Effector CD4-positive, alpha-beta T cell (primary cell): ENCODE data around the gene EVI2B.
"Not testable (repeated sequence)": the region's sequence is repeated elsewhere in the genome, so short reads cannot be mapped to it uniquely, and the experiment has no call there.

ENCODE experiments used
- DNase-seq: peaks from one replicate; pipeline ENCODE4 v3.0.0-alpha.2; 2020
- total RNA-seq: gene quantifications from one replicate; lab custom pipeline; 2026; lab: John Stamatoyannopoulos, UW

Gene EVI2B
- total RNA-seq, result 53.3 reads per million, percentile 70 among the genes with 10 or more reads in this experiment

- peak; percentile 26 for DNase-seq
Measured at GRCh38 chr17:31313982-31314781, at the start of gene EVI2B. EVI2B (minus strand) TSS chr17:31314054; CDS start chr17:31305609, 8,445 bp downstream.

- DNase-seq, result no peak
Measured at GRCh38 chr17:31357839-31358394, 44.1 kb upstream of the EVI2B start.

GRCh38 chr17:31357091-31357490 lies 43.2 kb upstream of the EVI2B start:
- DNase-seq, result no peak

GRCh38 chr17:31355935-31356334 lies 42.1 kb upstream of the EVI2B start:
- no peak for DNase-seq

- DNase-seq, result no peak
Measured at GRCh38 chr17:31349454-31349853, 35.6 kb upstream of the EVI2B start.

- DNase-seq, result not testable (repeated sequence)
Measured at GRCh38 chr17:31345191-31345747, 31.4 kb upstream of the EVI2B start.

- DNase-seq, result no peak
Measured at GRCh38 chr17:31339906-31340661, 26.2 kb upstream of the EVI2B start.

- DNase-seq, result no peak
Measured at GRCh38 chr17:31329221-31329620, 15.4 kb upstream of the EVI2B start.

- DNase-seq, result no peak
Measured at GRCh38 chr17:31328160-31328535, 14.3 kb upstream of the EVI2B start.

GRCh38 chr17:31327534-31328159 lies 13.8 kb upstream of the EVI2B start:
- DNase-seq, result no peak

- no peak for DNase-seq
Measured at GRCh38 chr17:31323551-31323950, 9.7 kb upstream of the EVI2B start.

- DNase-seq, result no peak
Measured at GRCh38 chr17:31321966-31322365, 8.1 kb upstream of the EVI2B start.

GRCh38 chr17:31321481-31321880 lies 7.6 kb upstream of the EVI2B start, which contains the start of gene EVI2A:
EVI2A (minus strand) TSS chr17:31321622; CDS start chr17:31319013, 2,609 bp downstream.
- peak; percentile 73 for DNase-seq

GRCh38 chr17:31320791-31321190 lies 6.9 kb upstream of the EVI2B start:
- no peak for DNase-seq

GRCh38 chr17:31320241-31320640 lies 6.4 kb upstream of the EVI2B start:
- DNase-seq, result no peak

GRCh38 chr17:31318851-31319661 lies 5.2 kb upstream of the EVI2B start:
- DNase-seq, result no peak

- DNase-seq, result peak; percentile 65
Measured at GRCh38 chr17:31318298-31318801, 4.5 kb upstream of the EVI2B start.

- DNase-seq, result no peak
Measured at GRCh38 chr17:31314782-31315100, 887 bp upstream of the EVI2B start.

- peak; percentile 23 for DNase-seq
Measured at GRCh38 chr17:31312223-31312622, 1.6 kb downstream of the EVI2B start.

GRCh38 chr17:31311526-31311925 lies 2.3 kb downstream of the EVI2B start:
- no peak for DNase-seq

GRCh38 chr17:31310886-31311285 lies 3.0 kb downstream of the EVI2B start:
- no peak for DNase-seq

- peak; percentile 70 for DNase-seq
Measured at GRCh38 chr17:31310260-31310659, 3.6 kb downstream of the EVI2B start.
